ENCODE results near the gene MBP. TPM values are rescaled to one million over a fixed set of nuclear protein-coding genes. Genes with fewer than 3 reads are reported as not detected.

The MBP gene
- total RNA-seq, 4 donors from 2014 or later, result 40.9 to 67.7 (median 51.8) TPM

DNA sequence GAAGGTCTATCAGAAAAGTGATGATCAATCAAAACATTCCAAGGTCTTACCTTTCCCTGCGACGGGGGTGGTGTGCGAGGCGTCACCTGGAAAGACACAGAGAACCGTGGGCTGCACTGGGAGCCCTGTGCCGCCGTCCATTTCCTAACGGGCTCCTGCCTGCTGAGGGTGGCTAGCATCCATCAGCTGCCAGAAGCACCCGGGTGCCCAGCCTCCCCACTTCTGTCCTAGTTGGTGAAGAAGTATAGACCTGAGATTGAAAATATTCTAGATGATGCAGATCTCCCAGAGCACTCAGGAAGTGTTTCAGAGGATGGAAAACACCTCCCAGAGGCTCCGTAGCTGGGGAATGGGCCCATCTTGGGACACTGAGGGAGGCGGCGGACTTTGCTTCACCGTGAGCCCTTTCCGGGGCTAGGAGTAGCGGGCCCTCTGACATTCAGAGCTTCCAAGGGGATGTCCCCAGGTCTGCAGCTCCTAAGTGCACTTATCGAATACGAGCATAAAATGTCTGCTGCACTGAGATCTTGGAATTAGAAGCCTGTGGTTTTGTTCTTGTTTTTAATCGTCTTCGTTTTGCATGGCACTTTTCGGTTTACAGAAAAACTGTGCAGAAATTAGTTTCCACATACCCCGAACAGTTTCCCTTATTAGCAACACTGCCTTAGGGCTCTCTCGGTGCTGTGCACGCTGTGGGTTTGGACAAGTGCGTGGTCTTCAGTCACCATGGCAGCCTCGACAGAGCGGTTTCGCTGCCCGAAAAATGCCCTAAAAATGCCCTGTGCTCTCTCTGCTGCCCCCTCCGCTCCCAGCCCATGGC, 143.5 kb downstream of the MBP start:
- Histone ChIP-seq H3K27me3 (no peaks in the 10 kb centered on the region), H3K36me3 (no peaks in the 10 kb centered on the region), H3K4me3 (no peak overlapping the region), H3K4me1 (no peaks in the 10 kb centered on the region), H3K9me3 (no peaks in the 10 kb centered on the region), H3K27ac (peak overlapping the region in 3 of 4 donors; percentile 14 to 22 (median 20))
- TF ChIP-seq POLR2A (IDR thresholded peaks at IDR 0.05), result no peak
- TF ChIP-seq, protein P1, sequence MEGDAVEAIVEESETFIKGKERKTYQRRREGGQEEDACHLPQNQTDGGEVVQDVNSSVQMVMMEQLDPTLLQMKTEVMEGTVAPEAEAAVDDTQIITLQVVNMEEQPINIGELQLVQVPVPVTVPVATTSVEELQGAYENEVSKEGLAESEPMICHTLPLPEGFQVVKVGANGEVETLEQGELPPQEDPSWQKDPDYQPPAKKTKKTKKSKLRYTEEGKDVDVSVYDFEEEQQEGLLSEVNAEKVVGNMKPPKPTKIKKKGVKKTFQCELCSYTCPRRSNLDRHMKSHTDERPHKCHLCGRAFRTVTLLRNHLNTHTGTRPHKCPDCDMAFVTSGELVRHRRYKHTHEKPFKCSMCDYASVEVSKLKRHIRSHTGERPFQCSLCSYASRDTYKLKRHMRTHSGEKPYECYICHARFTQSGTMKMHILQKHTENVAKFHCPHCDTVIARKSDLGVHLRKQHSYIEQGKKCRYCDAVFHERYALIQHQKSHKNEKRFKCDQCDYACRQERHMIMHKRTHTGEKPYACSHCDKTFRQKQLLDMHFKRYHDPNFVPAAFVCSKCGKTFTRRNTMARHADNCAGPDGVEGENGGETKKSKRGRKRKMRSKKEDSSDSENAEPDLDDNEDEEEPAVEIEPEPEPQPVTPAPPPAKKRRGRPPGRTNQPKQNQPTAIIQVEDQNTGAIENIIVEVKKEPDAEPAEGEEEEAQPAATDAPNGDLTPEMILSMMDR (IDR thresholded peaks at IDR 0.05), result no peak
- DNase-seq, result peak in 1 of 3 donors; percentile 16

DNA sequence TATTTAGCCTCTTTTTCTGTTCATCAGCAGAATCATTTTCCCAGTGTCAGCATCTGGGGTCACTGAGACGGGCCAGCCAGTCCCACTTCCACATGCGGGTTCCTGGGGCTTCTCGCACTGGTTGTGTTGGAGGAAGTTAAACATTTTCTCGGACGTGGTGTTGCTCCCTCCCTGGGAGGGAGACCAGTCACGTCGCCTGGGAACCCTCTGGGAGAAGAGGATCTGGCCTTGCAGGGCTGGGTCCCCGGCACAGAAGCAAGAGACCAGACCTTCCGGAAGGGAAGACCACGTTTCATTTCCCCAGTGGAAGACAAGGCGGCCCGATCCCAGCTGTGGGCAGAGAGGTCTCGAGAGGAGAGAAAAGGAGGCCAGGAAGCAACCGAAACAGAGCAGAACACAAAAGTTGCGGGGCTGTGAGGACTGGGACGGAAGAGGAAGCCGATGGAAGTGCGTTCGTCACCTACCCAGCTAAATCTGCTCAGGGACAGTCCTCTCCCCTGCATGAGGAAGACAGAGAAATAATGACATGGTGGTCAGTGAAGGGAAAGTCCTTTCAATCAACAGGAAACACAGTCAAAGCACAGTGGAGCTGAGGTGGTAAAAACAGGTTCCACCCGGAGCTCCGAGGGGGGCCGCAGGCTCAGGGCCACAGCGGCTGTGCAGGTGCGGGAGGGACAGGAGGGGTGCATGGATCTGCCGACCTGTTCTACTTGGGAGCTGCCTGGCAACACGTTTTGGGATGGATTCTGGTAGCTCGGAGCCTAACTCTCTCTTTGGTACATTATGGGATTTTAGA, 144.4 kb downstream of the MBP start:
- Histone ChIP-seq H3K4me3 (peak overlapping the region in 1 of 4 donors; percentile 1), H3K27me3 (no peaks in the 10 kb centered on the region), H3K27ac (peak overlapping the region in 3 of 4 donors; percentile 14 to 22 (median 20)), H3K36me3 (no peaks in the 10 kb centered on the region), H3K4me1 (peaks cover 0 to 2% (median under 1%) of the 10 kb centered on the region in 4 donors), H3K9me3 (no peaks in the 10 kb centered on the region)
- TF ChIP-seq, protein P1 (IDR thresholded peaks at IDR 0.05), result no peak
- TF ChIP-seq POLR2A (IDR thresholded peaks at IDR 0.05), result no peak
- peak in 1 of 3 donors; percentile 18 for DNase-seq

DNA sequence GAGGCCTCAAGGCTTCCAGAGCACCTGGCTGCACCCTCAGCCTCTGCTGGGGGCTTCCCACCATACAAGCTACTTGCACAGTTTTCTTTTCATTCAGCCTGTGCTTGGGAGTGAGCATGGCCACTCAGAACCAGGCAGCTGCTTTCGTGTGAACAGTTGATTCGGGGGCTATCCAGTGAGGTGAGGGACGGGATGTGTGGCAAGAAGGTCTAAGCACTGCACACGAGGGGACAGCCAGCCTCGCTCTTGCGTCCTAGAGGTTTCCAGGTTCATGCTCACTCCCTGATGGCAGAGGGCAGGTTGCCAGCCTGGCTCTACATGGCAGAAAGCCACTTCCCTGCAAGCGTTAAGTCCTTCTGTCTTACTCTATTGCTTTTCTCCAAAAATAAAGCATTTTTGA, 146.2 kb downstream of the MBP start:
- no peaks in the 10 kb centered on the region for H3K36me3 ChIP-seq
- no peak for TF ChIP-seq POLR2A (IDR thresholded peaks at IDR 0.05)
- TF ChIP-seq, protein P1 (IDR thresholded peaks at IDR 0.05), result no peak
- DNase-seq, result peak in 1 of 3 donors; percentile 5
- no peak overlapping the region for H3K4me3 ChIP-seq
- H3K4me1 ChIP-seq, result peaks cover 0 to 7% (median 2%) of the 10 kb centered on the region in 4 donors
- H3K27ac ChIP-seq, result no peak overlapping the region
- no peaks in the 10 kb centered on the region for H3K9me3 ChIP-seq
- no peaks in the 10 kb centered on the region for H3K27me3 ChIP-seq

DNA sequence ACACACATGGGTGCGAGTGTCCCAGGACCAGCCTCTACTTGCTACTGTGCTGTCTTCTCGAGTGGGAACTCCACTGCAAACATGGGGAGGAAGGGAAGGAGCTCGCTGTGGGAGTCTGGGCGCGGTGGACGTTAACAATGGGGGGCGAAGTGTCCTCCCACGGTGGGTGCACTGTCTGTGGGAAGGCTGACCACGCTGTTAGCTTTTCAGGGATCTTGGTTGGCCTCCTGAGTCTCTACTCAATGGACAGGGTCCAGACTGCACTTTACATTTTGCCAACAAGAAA, 146.7 kb downstream of the MBP start:
- H3K4me3 ChIP-seq, result no peak overlapping the region
- no peak for TF ChIP-seq POLR2A (IDR thresholded peaks at IDR 0.05)
- TF ChIP-seq, protein P1 (IDR thresholded peaks at IDR 0.05), result no peak
- H3K27ac ChIP-seq, result no peak overlapping the region
- H3K27me3 ChIP-seq, result no peaks in the 10 kb centered on the region
- H3K36me3 ChIP-seq, result no peaks in the 10 kb centered on the region
- no peak for DNase-seq
- H3K4me1 ChIP-seq, result peaks cover 0 to 7% (median 2%) of the 10 kb centered on the region in 4 donors
- no peaks in the 10 kb centered on the region for H3K9me3 ChIP-seq

DNA sequence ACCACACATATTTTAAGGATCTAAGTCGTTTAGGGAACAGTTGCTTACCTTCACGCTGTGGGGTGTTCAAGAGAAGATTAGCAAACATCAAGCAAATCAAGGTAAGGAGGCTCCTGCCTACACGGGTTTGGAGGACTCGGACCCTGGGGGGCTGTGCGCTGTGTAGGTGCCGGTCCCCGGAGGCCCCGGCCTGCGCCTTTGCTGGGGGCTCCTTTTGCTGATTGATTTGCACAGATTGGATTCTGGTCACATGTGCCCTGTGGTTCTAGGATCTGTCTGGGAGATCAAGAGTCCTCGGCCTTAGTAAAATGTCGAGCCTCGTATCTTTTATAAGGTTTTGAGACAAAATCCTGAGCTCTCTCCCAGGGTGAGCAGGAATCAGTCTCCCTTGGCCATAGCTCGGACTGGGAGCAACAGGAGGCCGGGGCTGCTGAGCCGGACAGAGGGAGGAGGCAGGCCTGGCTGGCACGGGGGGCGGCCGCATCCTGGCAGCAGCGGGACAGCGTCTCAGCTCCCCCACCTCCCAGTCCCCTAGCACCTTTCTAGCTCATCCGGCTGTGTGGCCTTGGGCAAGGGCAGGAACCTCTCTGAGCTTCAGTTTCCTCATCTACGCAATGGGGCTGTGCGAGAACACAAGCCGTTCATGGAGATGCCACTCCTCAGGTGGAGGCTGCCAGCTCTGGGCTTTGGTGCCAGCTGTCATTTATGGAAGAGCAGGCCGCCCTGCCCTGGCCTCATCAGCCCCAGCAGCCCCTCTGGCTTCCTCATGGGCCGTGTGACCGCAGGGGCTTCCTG, 147.2 kb downstream of the MBP start:
- DNase-seq, result peak in 1 of 3 donors; percentile 11
- Histone ChIP-seq H3K27me3 (no peaks in the 10 kb centered on the region), H3K4me3 (no peak overlapping the region), H3K36me3 (no peaks in the 10 kb centered on the region), H3K4me1 (peaks cover 0 to 7% (median 2%) of the 10 kb centered on the region in 4 donors), H3K9me3 (no peaks in the 10 kb centered on the region), H3K27ac (no peak overlapping the region)
- no peak for TF ChIP-seq POLR2A (IDR thresholded peaks at IDR 0.05)
- TF ChIP-seq, protein P1 (IDR thresholded peaks at IDR 0.05), result no peak
